Neural cell (in vitro differentiated cells): ENCODE data around the gene PLCL1. TPM values are rescaled to one million over a fixed set of nuclear protein-coding genes. Genes with fewer than 3 reads are reported as not detected.

Experiments used
- H2AFZ ChIP-seq: fragments of 200-600, 300-800 bp; sonication (generic), shearing (Covaris generic); 2 replicates; pipeline ENCODE4 v1.6.0; 2014; ENCODE audit warnings: low read depth, mild to moderate bottlenecking, antibody characterized with exemption, low read length, moderate library complexity
- H3F3A ChIP-seq: fragments of 200-600 bp; shearing (Covaris generic); 2 replicates; pipeline ENCODE4 v1.6.1; 2016; ENCODE audit warnings: mild to moderate bottlenecking, moderate library complexity, mixed read lengths, antibody characterized with exemption, low read length; ENCODE audit not compliant: insufficient read depth, poor library complexity, severe bottlenecking
- H3K27ac ChIP-seq: fragments of 200-600, 300-800 bp; sonication (generic), shearing (Covaris generic); 2 replicates; pipeline ENCODE4 v1.5.1; 2014; ENCODE audit warnings: mild to moderate bottlenecking, low read length, moderate library complexity
- H3K27me3 ChIP-seq: fragments of 300-800, 200-600 bp; sonication (generic), shearing (Covaris generic); 2 replicates; pipeline ENCODE4 v1.6.0; 2014; ENCODE audit warnings: mild to moderate bottlenecking, low read depth, low read length, moderate library complexity; ENCODE audit not compliant: insufficient read depth
- H3K36me3 ChIP-seq: fragments of 300-800, 200-600 bp; sonication (generic), shearing (Covaris generic); 2 replicates; pipeline ENCODE4 v1.5.1; 2014; ENCODE audit warnings: mild to moderate bottlenecking, antibody characterized with exemption, low read length, moderate library complexity; ENCODE audit not compliant: insufficient read depth
- H3K4me2 ChIP-seq: fragments of 300-800, 200-600 bp; sonication (generic), shearing (Covaris generic); 2 replicates; pipeline ENCODE4 v1.6.0; 2014; ENCODE audit warnings: mild to moderate bottlenecking, low read length
- H3K4me3 ChIP-seq: fragments of 300-800, 200-600 bp; sonication (generic), shearing (Covaris generic); 2 replicates; pipeline ENCODE4 v1.5.1; 2014; ENCODE audit warnings: mild to moderate bottlenecking, low read length, moderate library complexity
- H3K79me2 ChIP-seq: fragments of 200-600 bp; shearing (Covaris generic); replicated peaks from 2 replicates; pipeline ENCODE4 v1.6.0; 2014; ENCODE audit warnings: mild to moderate bottlenecking, low read length, moderate library complexity; ENCODE audit not compliant: insufficient read depth
- H3K9ac ChIP-seq: fragments of 300-800, 200-600 bp; sonication (generic), shearing (Covaris generic); 2 replicates; pipeline ENCODE4 v1.6.1; 2016; ENCODE audit warnings: mild to moderate bottlenecking, low read length, mixed read lengths
- H3K9me2 ChIP-seq: fragments of 200-600 bp; shearing (Covaris generic); 2 replicates; pipeline ENCODE4 v1.6.1; 2016; ENCODE audit warnings: mild to moderate bottlenecking, low read length, mixed read lengths; ENCODE audit not compliant: insufficient read depth
- H3K9me3 ChIP-seq: fragments of 200-600, 300-800 bp; sonication (generic), shearing (Covaris generic); 2 replicates; pipeline ENCODE4 v1.6.1; 2016; ENCODE audit warnings: mild to moderate bottlenecking, mixed run types, low read length, moderate library complexity, mixed read lengths
- H4K20me1 ChIP-seq: fragments of 200-600 bp; shearing (Covaris generic); 2 replicates; pipeline ENCODE4 v1.6.1; 2016; ENCODE audit warnings: mild to moderate bottlenecking, mixed run types; ENCODE audit not compliant: insufficient read depth
- EP300 ChIP-seq: fragments of 450-650 bp; conservative IDR thresholded peaks from 2 replicates; pipeline ENCODE4 v1.6.1; 2014; ENCODE audit warnings: antibody characterized with exemption, mild to moderate bottlenecking, moderate library complexity; ENCODE audit not compliant: poor library complexity, severe bottlenecking
- EZH2 ChIP-seq: fragments of 200-600, 300-800 bp; shearing (Covaris generic), sonication (generic); IDR thresholded peaks from 2 replicates; pipeline ENCODE4 v1.6.1; 2014; ENCODE audit warnings: antibody characterized with exemption, low read length, borderline replicate concordance, mild to moderate bottlenecking; ENCODE audit not compliant: insufficient read depth, poor library complexity, severe bottlenecking
- MXI1 ChIP-seq: fragments of 450-650 bp; conservative IDR thresholded peaks from 2 replicates; pipeline ENCODE4 v1.6.1; 2014; ENCODE audit warnings: antibody characterized with exemption, mild to moderate bottlenecking; ENCODE audit not compliant: poor library complexity, severe bottlenecking
- POLR2AphosphoS5 ChIP-seq: IDR thresholded peaks from 2 replicates; pipeline ENCODE4 v1.6.1; 2012
- RAD21 ChIP-seq: fragments of 450-650 bp; conservative IDR thresholded peaks from 2 replicates; pipeline ENCODE4 v1.6.1; 2014; ENCODE audit warnings: antibody characterized with exemption, mild to moderate bottlenecking, moderate library complexity
- REST ChIP-seq: IDR thresholded peaks from 2 replicates; pipeline ENCODE4 v1.6.1; 2012; ENCODE audit warnings: borderline replicate concordance
- SMC3 ChIP-seq: fragments of 450-650 bp; conservative IDR thresholded peaks from 2 replicates; pipeline ENCODE4 v1.6.1; 2014; ENCODE audit warnings: antibody characterized with exemption, mild to moderate bottlenecking, moderate library complexity; ENCODE audit not compliant: poor library complexity
- TAF1 ChIP-seq: IDR thresholded peaks from 2 replicates; pipeline ENCODE4 v1.6.1; 2012; ENCODE audit warnings: low read depth
- polyA plus RNA-seq: library from polyadenylated mRNA; depleted of rRNA; stranded (reverse); fragments of >200 nt; gene quantifications from 2 replicates; pipeline ENCODE4 v1.2.3, GENCODE V29; 2014
- TF ChIP-seq, protein P1 (sequence below): fragments of 450-650 bp; IDR thresholded peaks from 2 replicates; pipeline ENCODE4 v1.5.1; 2014; ENCODE audit warnings: antibody characterized with exemption, mild to moderate bottlenecking, moderate library complexity; ENCODE audit not compliant: poor library complexity, severe bottlenecking

Gene PLCL1
- polyA plus RNA-seq, 1 donor from 2014 or later, result 6.8 TPM

DNA sequence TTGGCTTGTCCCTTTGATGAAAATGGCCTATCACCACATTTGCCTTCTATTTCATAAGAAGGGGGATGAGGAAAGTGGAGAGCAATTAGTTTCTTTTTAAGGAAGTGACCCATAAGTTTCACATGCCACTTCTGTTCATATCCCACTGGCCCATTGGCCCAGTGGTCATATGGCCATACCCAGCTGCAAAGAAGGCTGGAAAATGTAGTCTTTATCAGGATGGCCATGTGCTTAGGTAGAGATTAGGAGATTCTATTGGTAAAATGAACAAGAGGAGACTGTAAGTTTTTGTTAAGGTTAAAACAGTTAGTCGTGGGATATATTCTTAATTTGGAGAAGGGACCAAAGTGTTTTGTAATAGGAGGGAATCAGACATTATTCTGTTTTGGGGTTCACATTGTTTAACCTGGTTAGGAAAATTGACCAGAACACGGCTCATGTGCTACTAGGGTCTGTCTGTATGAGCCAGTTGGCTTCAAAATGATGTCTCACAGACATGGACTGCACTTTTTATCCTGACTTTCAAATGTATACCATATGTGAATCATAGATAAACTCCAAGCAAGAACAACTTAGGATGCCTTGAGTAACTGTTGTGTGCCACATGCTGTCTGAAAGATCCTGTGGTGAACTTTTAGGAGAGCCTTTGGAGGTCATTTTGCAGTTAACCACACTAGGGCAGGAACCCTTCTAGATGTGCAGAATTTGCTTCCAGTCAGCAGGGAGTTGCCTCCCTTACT is 17.3 kb downstream of the PLCL1 start:
- Histone ChIP-seq H2AFZ (no peak overlapping the region), H3K36me3 (no peaks in the 10 kb centered on the region), H3K27me3 (no peaks in the 10 kb centered on the region), H3K4me2 (no peak overlapping the region), H3K27ac (no peak overlapping the region), H4K20me1 (no peaks in the 10 kb centered on the region), H3K4me3 (no peak overlapping the region), H3K9me2 (no peaks in the 10 kb centered on the region), H3K79me2 (no peaks in the 10 kb centered on the region), H3K9ac (no peak overlapping the region), H3K9me3 (no peaks in the 10 kb centered on the region), H3F3A (no peaks in the 10 kb centered on the region)
- TF ChIP-seq EP300 (no peak), SMC3 (no peak), REST (no peak), MXI1 (no peak), TAF1 (no peak), EZH2 (no peak), POLR2AphosphoS5 (no peak), RAD21 (no peak)
- TF ChIP-seq, protein P1, sequence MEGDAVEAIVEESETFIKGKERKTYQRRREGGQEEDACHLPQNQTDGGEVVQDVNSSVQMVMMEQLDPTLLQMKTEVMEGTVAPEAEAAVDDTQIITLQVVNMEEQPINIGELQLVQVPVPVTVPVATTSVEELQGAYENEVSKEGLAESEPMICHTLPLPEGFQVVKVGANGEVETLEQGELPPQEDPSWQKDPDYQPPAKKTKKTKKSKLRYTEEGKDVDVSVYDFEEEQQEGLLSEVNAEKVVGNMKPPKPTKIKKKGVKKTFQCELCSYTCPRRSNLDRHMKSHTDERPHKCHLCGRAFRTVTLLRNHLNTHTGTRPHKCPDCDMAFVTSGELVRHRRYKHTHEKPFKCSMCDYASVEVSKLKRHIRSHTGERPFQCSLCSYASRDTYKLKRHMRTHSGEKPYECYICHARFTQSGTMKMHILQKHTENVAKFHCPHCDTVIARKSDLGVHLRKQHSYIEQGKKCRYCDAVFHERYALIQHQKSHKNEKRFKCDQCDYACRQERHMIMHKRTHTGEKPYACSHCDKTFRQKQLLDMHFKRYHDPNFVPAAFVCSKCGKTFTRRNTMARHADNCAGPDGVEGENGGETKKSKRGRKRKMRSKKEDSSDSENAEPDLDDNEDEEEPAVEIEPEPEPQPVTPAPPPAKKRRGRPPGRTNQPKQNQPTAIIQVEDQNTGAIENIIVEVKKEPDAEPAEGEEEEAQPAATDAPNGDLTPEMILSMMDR, result no peak

GRCh38 chr2:197822333-197822732 is 17.9 kb downstream of the PLCL1 start:
- H2AFZ ChIP-seq, result no peak overlapping the region
- no peaks in the 10 kb centered on the region for H3K9me3 ChIP-seq
- H3K4me3 ChIP-seq, result no peak overlapping the region
- no peaks in the 10 kb centered on the region for H3F3A ChIP-seq
- no peaks in the 10 kb centered on the region for H3K79me2 ChIP-seq
- no peaks in the 10 kb centered on the region for H4K20me1 ChIP-seq
- no peaks in the 10 kb centered on the region for H3K27me3 ChIP-seq
- H3K9me2 ChIP-seq, result no peaks in the 10 kb centered on the region
- H3K27ac ChIP-seq, result no peak overlapping the region
- no peaks in the 10 kb centered on the region for H3K36me3 ChIP-seq
- TF ChIP-seq MXI1 (no peak), RAD21 (no peak), SMC3 (no peak), EP300 (no peak), POLR2AphosphoS5 (no peak), REST (no peak), EZH2 (no peak), TAF1 (no peak)
- TF ChIP-seq, protein P1, result no peak
- H3K4me2 ChIP-seq, result no peak overlapping the region
- H3K9ac ChIP-seq, result no peak overlapping the region
